Measurements from ENCODE around the gene CDC73. TPM values are rescaled to one million over a fixed set of nuclear protein-coding genes. Genes with fewer than 3 reads are reported as not detected.

The CDC73 gene
- total RNA-seq, 1 experiment from 2014 or later: 63.2 TPM

GRCh38 chr1:193259636-193260035, 137.8 kb downstream of the CDC73 start:
- Histone ChIP-seq H4K20me1 (ENCODE audit: insufficient read depth) (no peaks in the 10 kb centered on the region), H3K9me2 (ENCODE audit: insufficient read depth) (no peaks in the 10 kb centered on the region), H3K9me3 (ENCODE audit: control insufficient read depth in 1 of 2, insufficient read depth in 1 of 2, low read depth in 1 of 2, low read length in 2 of 2) (no peaks in the 10 kb centered on the region), H3K27ac (ENCODE audit: low read depth, low read length) (no peak overlapping the region), H3K79me2 (ENCODE audit: insufficient read depth, low read length) (no peaks in the 10 kb centered on the region), H3K4me3 (replicated peaks in 1 of 2; ENCODE audit: low read depth in 1 of 2, low read length in 2 of 2) (no peak overlapping the region), H3K36me3 (ENCODE audit: control insufficient read depth in 1 of 2, insufficient read depth in 2 of 2, low read length in 2 of 2) (no peaks in the 10 kb centered on the region), H2AFZ (ENCODE audit: low read depth, low read length, poor library complexity, severe bottlenecking) (no peak overlapping the region), H3K9ac (ENCODE audit: low read length) (no peak overlapping the region), H3K27me3 (ENCODE audit: insufficient read depth, low read length) (no peaks in the 10 kb centered on the region), H3K4me1 (ENCODE audit: control insufficient read depth in 1 of 2, insufficient read depth in 2 of 2, low read length in 2 of 2) (no peaks in the 10 kb centered on the region), H3K4me2 (ENCODE audit: low read length) (no peak overlapping the region)
- POLR2A ChIA-PET: no interaction called here
- intact Hi-C loops (cut with micrococcal nuclease): no loop called here
- CTCF ChIA-PET: no interaction called here
- DNase-seq (ENCODE audit: low read depth, low spot score) (no peak), ATAC-seq (no peak)
- TF ChIP-seq YY1 (IDR thresholded peaks at IDR 0.05; ENCODE audit: extremely low read depth, insufficient replicate concordance, low read depth, low read length) (no peak), SIN3A (IDR thresholded peaks at IDR 0.05; ENCODE audit: low read depth) (no peak), ZBTB33 (IDR thresholded peaks at IDR 0.05; ENCODE audit: extremely low read depth, insufficient replicate concordance, low read length) (no peak), ELF1 (IDR thresholded peaks at IDR 0.05; ENCODE audit: borderline replicate concordance, low read depth) (no peak), FOSL1 (IDR thresholded peaks at IDR 0.05; ENCODE audit: low read depth) (no peak), CBX3 (IDR thresholded peaks at IDR 0.05; ENCODE audit: low read depth) (no peak), EZH2phosphoT487 (IDR thresholded peaks at IDR 0.05; ENCODE audit: borderline replicate concordance) (no peak), SP1 (IDR thresholded peaks at IDR 0.05; ENCODE audit: low read depth) (no peak)
- RAD21 ChIA-PET (ENCODE audit: low non-redundant PET in 1 of 2, low total read pairs in 2 of 2, uncharacterized antibody in 2 of 2, unreplicated experiment in 2 of 2): no interaction called here
- BruUV-seq (replicated peaks): no TSS peak

All from HCT116 (cell line).